Testis (tissue), 3 donors: ENCODE data around the gene U2SURP. TPM values are rescaled to one million over a fixed set of nuclear protein-coding genes. Genes with fewer than 3 reads are reported as not detected.
A peak's percentile ranks its signal among the peaks of the same experiment; 100 is the strongest.
"Not testable (repeated sequence)": the region's sequence is repeated elsewhere in the genome, so short reads cannot be mapped to it uniquely, and the experiment has no call there.

Source experiments
- DNase-seq: peaks from one replicate; pipeline ENCODE4 v3.0.0-alpha.2; 2019
- H3K27ac ChIP-seq, 2 donors: fragments of 200-600 bp; sonication (generic); one replicate each; pipeline ENCODE4 v1.5.1; 2019
- H3K27me3 ChIP-seq: fragments of 200-600 bp; sonication (generic); one replicate; pipeline ENCODE4 v1.5.1; 2019
- H3K36me3 ChIP-seq: fragments of 200-600 bp; sonication (generic); one replicate; pipeline ENCODE4 v1.5.1; 2017; ENCODE audit warnings: low read depth; ENCODE audit errors: missing control alignments
- H3K4me1 ChIP-seq: fragments of 200-600 bp; sonication (generic); one replicate; pipeline ENCODE4 v1.5.1; 2019
- H3K4me3 ChIP-seq, 2 donors: fragments of 200-600 bp; sonication (generic); one replicate each; pipeline ENCODE4 v1.5.1; 2017 to 2019
- H3K9me3 ChIP-seq: fragments of 200-600 bp; sonication (generic); one replicate; pipeline ENCODE4 v1.5.1; 2017
- POLR2A ChIP-seq: fragments of 450-650 bp; IDR thresholded peaks from one replicate; pipeline ENCODE4 v1.6.1; 2017; ENCODE audit warnings: antibody characterized with exemption, mild to moderate bottlenecking, moderate library complexity
- whole genome bisulfite sequencing, 2 donors: methylation state at CpG; one replicate each; pipeline ENCODE4 v1.1.5; 2018; 5-methylcytosine and 5-hydroxymethylcytosine counted together
- intact Hi-C: fragments of 100-400 bp; cut with DNase I; formaldehyde crosslinking; loops from one replicate; pipeline ENCODE4 v1.15.1; 2023; ENCODE audit warnings: low total_unique reads
- polyA plus RNA-seq: library from polyadenylated mRNA; stranded (reverse); fragments of 350-450 nt; fragmentation: Illumina TruSeq; extraction: RNeasy Lipid Tissue Mini Kit (QIAGEN cat#74804); gene quantifications from one replicate; pipeline ENCODE4 v1.2.3, GENCODE V29; 2014; ENCODE audit warnings: low read depth, low replicate concordance; ENCODE audit not compliant: insufficient read depth
- total RNA-seq, 2 donors: library from RNA; depleted of rRNA; stranded (reverse); fragments of >200 nt; gene quantifications; one replicate each; pipeline ENCODE4 v1.2.3, GENCODE V29; 2016
- TF ChIP-seq, protein P1 (sequence below), 3 experiments: fragments of 450-650 bp in 2 of 3; fragments of 200-600 bp in 1 of 3; sonication (generic) in 1 of 3; IDR thresholded peaks; one replicate each; pipeline ENCODE4 v1.5.1; 2016 to 2019; ENCODE audit warnings: antibody characterized with exemption in 3 of 3, mild to moderate bottlenecking in 2 of 3, moderate library complexity in 1 of 3

Gene U2SURP
- total and polyA plus RNA-seq, 3 donors from 2014 or later = 38.1 to 112 (median 110) TPM

DNA sequence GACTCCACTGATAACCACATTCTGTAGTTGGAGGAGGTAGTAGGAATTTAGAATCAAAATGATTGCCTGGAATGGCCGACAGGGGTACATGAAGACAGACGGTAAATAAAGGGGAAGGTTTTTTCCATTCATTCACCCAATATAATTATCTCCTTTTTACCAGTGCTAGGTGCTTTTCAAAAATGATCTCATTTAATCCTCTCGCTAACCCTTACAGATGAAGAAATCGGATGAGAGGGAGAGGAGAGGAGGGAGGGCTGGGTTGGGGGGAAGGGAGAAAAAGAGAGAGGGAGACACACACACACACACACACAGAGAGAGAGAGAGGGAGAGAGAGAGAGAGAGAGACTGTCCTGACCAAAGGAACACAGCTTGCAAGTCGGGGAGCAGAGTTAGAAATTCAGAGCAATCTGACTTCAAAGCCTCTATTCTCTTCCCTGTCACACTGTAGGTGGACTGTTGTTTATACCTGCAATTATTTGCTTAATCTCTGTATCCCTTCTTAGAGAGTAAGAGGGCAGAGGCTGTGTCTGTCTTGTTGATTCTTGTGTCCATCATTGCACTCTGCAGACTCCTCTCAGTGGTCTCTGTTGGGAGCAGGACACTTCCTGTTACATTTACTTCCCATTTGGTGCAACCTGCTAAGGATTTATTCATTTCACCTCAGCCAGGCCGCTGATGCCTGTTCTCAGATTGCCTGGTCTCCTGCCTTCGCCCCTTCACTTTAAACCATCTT is 19.2 kb upstream of the U2SURP start:
- intact Hi-C loops = no loop called here
- WGBS, 2 donors = 64 to 68% methylated on average over 7 of the region's 7 CpGs
- no peaks in the 10 kb centered on the region for H3K36me3 ChIP-seq
- H3K9me3 ChIP-seq = no peaks in the 10 kb centered on the region
- TF ChIP-seq, protein P1, sequence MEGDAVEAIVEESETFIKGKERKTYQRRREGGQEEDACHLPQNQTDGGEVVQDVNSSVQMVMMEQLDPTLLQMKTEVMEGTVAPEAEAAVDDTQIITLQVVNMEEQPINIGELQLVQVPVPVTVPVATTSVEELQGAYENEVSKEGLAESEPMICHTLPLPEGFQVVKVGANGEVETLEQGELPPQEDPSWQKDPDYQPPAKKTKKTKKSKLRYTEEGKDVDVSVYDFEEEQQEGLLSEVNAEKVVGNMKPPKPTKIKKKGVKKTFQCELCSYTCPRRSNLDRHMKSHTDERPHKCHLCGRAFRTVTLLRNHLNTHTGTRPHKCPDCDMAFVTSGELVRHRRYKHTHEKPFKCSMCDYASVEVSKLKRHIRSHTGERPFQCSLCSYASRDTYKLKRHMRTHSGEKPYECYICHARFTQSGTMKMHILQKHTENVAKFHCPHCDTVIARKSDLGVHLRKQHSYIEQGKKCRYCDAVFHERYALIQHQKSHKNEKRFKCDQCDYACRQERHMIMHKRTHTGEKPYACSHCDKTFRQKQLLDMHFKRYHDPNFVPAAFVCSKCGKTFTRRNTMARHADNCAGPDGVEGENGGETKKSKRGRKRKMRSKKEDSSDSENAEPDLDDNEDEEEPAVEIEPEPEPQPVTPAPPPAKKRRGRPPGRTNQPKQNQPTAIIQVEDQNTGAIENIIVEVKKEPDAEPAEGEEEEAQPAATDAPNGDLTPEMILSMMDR (IDR thresholded peaks at IDR 0.05) = no peak
- no peak for TF ChIP-seq POLR2A
- no peaks in the 10 kb centered on the region for H3K4me1 ChIP-seq
- DNase-seq = no peak
- H3K27me3 ChIP-seq = no peaks in the 10 kb centered on the region
- H3K4me3 ChIP-seq = no peak overlapping the region
- no peak overlapping the region for H3K27ac ChIP-seq

GRCh38 chr3:142983318-142983717 is 18.1 kb upstream of the U2SURP start:
- Histone ChIP-seq H3K27me3 (no peaks in the 10 kb centered on the region), H3K36me3 (no peaks in the 10 kb centered on the region), H3K4me1 (no peaks in the 10 kb centered on the region), H3K4me3 (no peak overlapping the region), H3K9me3 (no peaks in the 10 kb centered on the region), H3K27ac (no peak overlapping the region)
- no peak for DNase-seq
- TF ChIP-seq POLR2A = no peak
- TF ChIP-seq, protein P1 (IDR thresholded peaks at IDR 0.05) = no peak
- 85 to 93% methylated on average over 2 of the region's 2 CpGs for WGBS, 2 donors
- intact Hi-C loops = no loop called here

DNA sequence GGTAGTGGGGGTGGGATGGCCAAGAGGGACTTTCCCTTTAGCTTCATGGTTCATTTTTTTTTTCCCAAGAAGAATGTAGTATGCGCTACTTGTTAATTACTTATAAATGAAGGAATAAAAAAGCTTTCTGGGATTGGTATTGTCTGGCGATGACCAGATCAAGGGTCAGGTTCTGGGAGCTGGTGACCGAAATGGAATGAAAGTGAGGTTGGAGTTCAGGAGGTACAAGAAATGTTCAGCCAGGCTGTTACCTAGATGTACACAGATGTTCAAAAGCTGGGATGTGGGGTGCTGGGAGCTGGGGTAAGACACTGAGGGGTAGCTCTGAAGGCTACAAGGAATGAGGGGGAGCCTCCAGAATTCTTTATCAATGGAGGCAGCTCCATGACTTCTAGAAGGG is 17.1 kb upstream of the U2SURP start:
- TF ChIP-seq, protein P1 (IDR thresholded peaks at IDR 0.05) = no peak
- TF ChIP-seq POLR2A = no peak
- H3K4me1 ChIP-seq = no peaks in the 10 kb centered on the region
- H3K27ac ChIP-seq = no peak overlapping the region
- no peaks in the 10 kb centered on the region for H3K9me3 ChIP-seq
- no peaks in the 10 kb centered on the region for H3K27me3 ChIP-seq
- DNase-seq = no peak
- no peak overlapping the region for H3K4me3 ChIP-seq
- intact Hi-C loops = no loop called here
- WGBS, 2 donors = 92 to 96% methylated on average over 3 of the region's 3 CpGs
- H3K36me3 ChIP-seq = no peaks in the 10 kb centered on the region

- H3K27ac ChIP-seq = no peak overlapping the region
- 52 to 58% methylated on average over 5 of the region's 5 CpGs for WGBS, 2 donors
- DNase-seq = no peak
- TF ChIP-seq POLR2A = no peak
- TF ChIP-seq, protein P1 (IDR thresholded peaks at IDR 0.05) = peak; percentile 27 to 77 (median 54)
- H3K27me3 ChIP-seq = no peaks in the 10 kb centered on the region
- no peaks in the 10 kb centered on the region for H3K36me3 ChIP-seq
- no peaks in the 10 kb centered on the region for H3K9me3 ChIP-seq
- no peak overlapping the region for H3K4me3 ChIP-seq
- no peaks in the 10 kb centered on the region for H3K4me1 ChIP-seq
- intact Hi-C loops = no loop called here
Measured at GRCh38 chr3:142987080-142987700, 14.2 kb upstream of the U2SURP start.

DNA sequence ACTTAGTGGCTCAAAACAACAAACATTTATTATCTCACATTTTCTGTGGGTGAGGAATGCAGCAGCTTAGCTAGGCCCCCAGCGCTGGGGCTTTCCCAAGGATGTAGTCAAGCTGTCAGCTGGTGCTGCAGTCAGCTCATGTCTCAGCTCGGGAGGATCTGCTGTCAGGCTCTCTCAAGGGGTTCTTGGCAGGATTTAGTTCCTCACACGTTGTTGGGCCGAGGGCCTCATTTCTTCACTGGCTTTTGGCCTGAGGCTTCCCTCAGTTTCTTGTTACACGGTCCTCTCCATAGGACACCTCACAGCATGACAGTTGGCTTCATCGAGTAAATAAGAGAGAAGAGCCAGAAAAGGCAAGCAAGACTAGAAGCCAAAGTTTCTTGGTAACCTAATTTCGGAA is 13.7 kb upstream of the U2SURP start:
- no peaks in the 10 kb centered on the region for H3K4me1 ChIP-seq
- WGBS, 2 donors = 30 to 40% methylated on average over 7 of the region's 7 CpGs
- intact Hi-C loops = no loop called here
- no peak overlapping the region for H3K27ac ChIP-seq
- H3K36me3 ChIP-seq = no peaks in the 10 kb centered on the region
- H3K27me3 ChIP-seq = no peaks in the 10 kb centered on the region
- H3K9me3 ChIP-seq = no peaks in the 10 kb centered on the region
- TF ChIP-seq, protein P1 (IDR thresholded peaks at IDR 0.05) = no peak
- TF ChIP-seq POLR2A = no peak
- H3K4me3 ChIP-seq = no peak overlapping the region
- no peak for DNase-seq

- DNase-seq, H3K27ac ChIP-seq, intact Hi-C loops: not testable (repeated sequence)
Measured at GRCh38 chr3:142988221-142988620, 13.1 kb upstream of the U2SURP start.

DNA sequence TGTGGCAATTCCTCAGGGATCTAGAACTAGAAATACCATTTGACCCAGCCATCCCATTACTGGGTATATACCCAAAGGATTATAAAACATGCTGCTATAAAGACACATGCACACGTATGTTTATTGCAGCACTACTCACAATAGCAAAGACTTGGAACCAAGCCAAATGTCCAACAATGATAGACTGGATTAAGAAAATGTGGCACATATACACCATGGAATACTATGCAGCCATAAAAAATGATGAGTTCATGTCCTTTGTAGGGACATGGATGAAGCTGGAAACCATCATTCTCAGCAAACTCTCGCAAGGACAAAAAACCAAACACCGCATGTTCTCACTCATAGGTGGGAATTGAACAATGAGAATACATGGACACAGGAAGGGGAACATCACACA is 12.5 kb upstream of the U2SURP start:
- intact Hi-C loops, H3K36me3 ChIP-seq, H3K27me3 ChIP-seq: not testable (repeated sequence)

More at GRCh38 chr3:142988221-142988620, 13.1 kb upstream of the U2SURP start:
- H3K27me3 ChIP-seq, H3K4me1 ChIP-seq, H3K36me3 ChIP-seq, H3K4me3 ChIP-seq, H3K9me3 ChIP-seq: not testable (repeated sequence)
- 86 to 95% methylated on average over 2 of the region's 2 CpGs for WGBS, 2 donors

More for the DNA sequence above, 12.5 kb upstream of the U2SURP start:
- H3K4me3 ChIP-seq, H3K9me3 ChIP-seq, H3K27ac ChIP-seq, DNase-seq, H3K4me1 ChIP-seq: not testable (repeated sequence)
- 88 to 100% methylated on average over 1 to 3 of the region's 3 CpGs for WGBS, 2 donors
